C4-2B (cell line): ENCODE measurements around the gene ELAVL1.

ENCODE experiments used
- CTCF ChIP-seq: fragments of 450-650 bp; conservative IDR thresholded peaks from 2 replicates; pipeline ENCODE4 v1.5.1; 2017; ENCODE audit warnings: mild to moderate bottlenecking
- ZFX ChIP-seq: fragments of 450-650 bp; IDR thresholded peaks from 2 replicates; pipeline ENCODE4 v1.6.1; 2017

- TF ChIP-seq CTCF = no peak
- TF ChIP-seq ZFX = no peak
Observed at GRCh38 chr19:8025316-8025715, 19.9 kb upstream of the ELAVL1 start.
